ENCODE data around the gene DYRK2.
A peak's percentile ranks its signal among the peaks of the same experiment; 100 is the strongest.

DYRK2 gene

DNA sequence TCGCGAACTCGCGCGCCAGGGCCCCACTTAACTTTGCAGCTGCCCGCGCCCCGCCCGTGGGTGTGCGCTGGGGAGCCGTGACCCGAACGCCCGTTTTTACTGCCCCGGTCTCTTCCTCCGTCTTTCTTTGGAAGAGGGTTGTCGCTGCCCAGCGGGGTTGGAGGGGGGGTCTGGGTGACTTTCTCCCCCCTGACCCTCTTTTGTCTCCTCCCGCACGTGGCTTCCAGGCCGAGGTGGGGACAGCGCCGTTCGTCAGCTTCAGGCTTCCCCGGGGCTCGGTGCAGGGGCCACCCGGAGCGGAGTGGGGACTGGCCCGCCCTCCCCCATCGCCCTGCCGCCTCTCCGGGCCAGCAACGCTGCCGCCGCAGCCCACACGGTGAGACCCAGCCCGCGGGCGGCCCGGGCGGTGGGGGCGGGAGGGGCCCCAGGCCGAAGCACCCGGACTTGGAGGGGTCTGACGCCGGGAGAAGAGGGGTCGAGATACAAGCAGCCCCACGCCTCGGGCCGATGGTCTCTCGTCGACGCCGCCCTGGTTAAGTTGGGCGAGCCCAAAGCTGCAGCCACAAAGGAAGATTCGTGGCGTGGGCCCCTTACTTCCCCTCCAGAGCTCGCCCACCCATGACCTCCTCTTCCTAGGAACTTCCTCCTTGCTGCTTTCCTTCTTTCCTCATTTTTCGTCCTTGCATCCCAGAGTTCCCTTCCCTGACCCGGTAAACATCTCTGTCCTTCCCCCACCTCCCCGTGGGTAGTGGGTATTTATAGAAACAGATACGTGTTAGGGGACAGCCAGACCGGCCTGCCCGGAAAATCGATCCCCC, 1.2 kb downstream of the DYRK2 start:
- TF ChIP-seq, protein P1, sequence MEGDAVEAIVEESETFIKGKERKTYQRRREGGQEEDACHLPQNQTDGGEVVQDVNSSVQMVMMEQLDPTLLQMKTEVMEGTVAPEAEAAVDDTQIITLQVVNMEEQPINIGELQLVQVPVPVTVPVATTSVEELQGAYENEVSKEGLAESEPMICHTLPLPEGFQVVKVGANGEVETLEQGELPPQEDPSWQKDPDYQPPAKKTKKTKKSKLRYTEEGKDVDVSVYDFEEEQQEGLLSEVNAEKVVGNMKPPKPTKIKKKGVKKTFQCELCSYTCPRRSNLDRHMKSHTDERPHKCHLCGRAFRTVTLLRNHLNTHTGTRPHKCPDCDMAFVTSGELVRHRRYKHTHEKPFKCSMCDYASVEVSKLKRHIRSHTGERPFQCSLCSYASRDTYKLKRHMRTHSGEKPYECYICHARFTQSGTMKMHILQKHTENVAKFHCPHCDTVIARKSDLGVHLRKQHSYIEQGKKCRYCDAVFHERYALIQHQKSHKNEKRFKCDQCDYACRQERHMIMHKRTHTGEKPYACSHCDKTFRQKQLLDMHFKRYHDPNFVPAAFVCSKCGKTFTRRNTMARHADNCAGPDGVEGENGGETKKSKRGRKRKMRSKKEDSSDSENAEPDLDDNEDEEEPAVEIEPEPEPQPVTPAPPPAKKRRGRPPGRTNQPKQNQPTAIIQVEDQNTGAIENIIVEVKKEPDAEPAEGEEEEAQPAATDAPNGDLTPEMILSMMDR (IDR thresholded peaks at IDR 0.05): no peak
- DNase-seq: peak; percentile 34 to 73
- H3K4me1 ChIP-seq: peaks cover 0 to 44% (median 28%) of the 10 kb centered on the region in 4 donors
- no peaks in the 10 kb centered on the region for H3K9me3 ChIP-seq
- H3K4me3 ChIP-seq: peak overlapping the region; percentile 93 to 100
- no peaks in the 10 kb centered on the region for H3K27me3 ChIP-seq
- H3K27ac ChIP-seq: peak overlapping the region; percentile 96 to 97
- no peaks in the 10 kb centered on the region for H3K36me3 ChIP-seq
- intact Hi-C loops (cut with DNase I; ENCODE audit: low total_unique reads): loop anchor here (2.0 to 10.0 kb wide), 3 partner anchors 27 to 293 kb away; no protein-coding TSS in a partner anchor

DNA sequence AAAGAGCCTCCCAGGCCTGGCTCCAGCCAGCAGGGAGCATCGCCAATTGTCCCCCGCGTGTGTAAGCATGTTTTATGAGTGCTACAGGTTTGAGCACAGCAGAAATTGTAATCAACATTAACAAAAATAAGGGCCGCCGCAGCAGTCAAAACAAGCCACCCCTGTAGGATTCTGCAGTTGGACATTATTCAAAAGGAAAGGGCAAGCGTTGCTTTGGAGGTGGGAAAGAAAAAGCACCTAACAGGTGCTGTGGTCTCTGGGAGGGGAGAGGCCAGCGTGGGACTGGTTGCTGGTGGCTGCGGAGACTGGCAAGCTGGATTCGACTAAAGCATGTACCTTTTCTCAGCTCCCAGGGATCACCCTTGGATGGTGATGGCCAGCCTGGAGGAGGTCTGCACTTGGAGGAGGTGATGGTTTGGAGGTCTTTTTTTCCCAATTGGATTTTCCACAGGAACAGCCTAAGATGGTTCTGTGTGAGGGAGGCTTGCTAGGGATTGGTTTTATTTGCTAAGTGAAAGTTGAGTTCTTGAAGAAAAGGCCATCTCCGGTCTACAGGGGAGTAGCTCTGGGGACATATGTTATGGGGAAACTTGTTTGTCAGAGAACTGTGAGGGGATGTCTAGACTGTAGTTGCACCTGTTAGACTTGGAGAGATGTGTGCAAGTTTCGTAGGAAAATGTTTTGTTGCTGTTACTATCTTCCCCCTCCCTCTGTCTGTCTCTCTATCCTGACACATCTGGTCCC, 2.0 kb downstream of the DYRK2 start:
- H3K9me3 ChIP-seq: no peaks in the 10 kb centered on the region
- TF ChIP-seq, protein P1 (IDR thresholded peaks at IDR 0.05): no peak
- H3K4me1 ChIP-seq: peaks cover 0 to 52% (median 29%) of the 10 kb centered on the region in 4 donors
- H3K27ac ChIP-seq: peak overlapping the region; percentile 96 to 97
- H3K36me3 ChIP-seq: no peaks in the 10 kb centered on the region
- no peaks in the 10 kb centered on the region for H3K27me3 ChIP-seq
- DNase-seq: no peak
- intact Hi-C loops (cut with DNase I; ENCODE audit: low total_unique reads): no loop called here
- H3K4me3 ChIP-seq: peak overlapping the region; percentile 93 to 100

DNA sequence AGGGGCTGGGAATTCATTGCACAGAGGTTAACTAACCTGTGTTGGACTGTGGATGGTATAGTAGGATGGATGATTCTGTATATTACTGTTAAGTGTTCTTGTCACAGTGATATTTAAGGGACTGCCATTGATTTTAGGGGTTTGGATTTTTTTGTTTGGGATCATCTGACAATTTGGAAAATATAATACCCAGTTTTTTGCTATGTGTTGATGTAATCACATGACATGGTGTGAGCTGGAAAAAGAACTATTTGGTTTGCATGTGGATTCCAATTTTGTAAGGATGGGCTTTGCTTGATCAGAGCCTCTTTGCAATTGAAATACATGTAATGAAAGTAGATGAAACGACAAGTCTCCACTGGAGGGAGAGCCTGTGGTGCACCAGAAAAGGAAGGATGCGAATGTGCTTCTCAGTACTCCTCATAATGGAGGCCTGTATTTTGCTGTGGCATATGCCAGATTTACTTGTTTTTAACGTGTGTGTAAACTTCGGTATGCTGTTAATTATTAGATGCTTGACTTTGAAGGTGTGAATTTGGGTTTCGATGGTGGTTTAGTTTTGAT, 2.7 kb downstream of the DYRK2 start:
- Histone ChIP-seq H3K4me1 (peaks cover 0 to 59% (median 33%) of the 10 kb centered on the region in 4 donors), H3K27ac (peak overlapping the region; percentile 96 to 97), H3K27me3 (no peaks in the 10 kb centered on the region), H3K9me3 (no peaks in the 10 kb centered on the region), H3K36me3 (no peaks in the 10 kb centered on the region), H3K4me3 (peak overlapping the region; percentile 93 to 100)
- intact Hi-C loops (cut with DNase I; ENCODE audit: low total_unique reads): no loop called here
- DNase-seq: no peak
- TF ChIP-seq, protein P1 (IDR thresholded peaks at IDR 0.05): peak; percentile 45 to 51

DNA sequence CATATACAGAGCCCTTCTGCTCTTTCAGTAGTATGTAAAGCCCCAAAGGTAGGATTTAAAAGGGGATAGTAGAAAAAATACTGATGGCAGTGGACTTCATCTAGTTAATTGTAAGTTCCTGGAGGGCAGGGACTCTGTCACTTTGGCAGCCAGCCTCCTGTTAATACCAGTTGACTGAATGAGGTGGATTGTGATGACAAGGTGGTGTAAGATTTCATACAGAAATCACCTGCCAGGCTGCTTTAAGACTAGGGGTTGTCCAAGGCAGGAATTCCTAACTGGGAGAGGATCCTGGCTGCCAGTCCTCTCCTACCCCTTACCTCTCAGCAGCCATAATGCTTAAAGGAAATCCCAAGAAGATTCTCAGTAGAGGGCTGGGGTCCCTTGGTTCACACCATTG, 7.3 kb downstream of the DYRK2 start:
- DNase-seq: no peak
- peaks cover 17 to 23% (median 18%) of the 10 kb centered on the region in 3 donors for H3K36me3 ChIP-seq
- peaks cover 0 to 90% (median 47%) of the 10 kb centered on the region in 4 donors for H3K4me1 ChIP-seq
- no peaks in the 10 kb centered on the region for H3K9me3 ChIP-seq
- intact Hi-C loops (cut with DNase I; ENCODE audit: low total_unique reads): no loop called here
- no peak overlapping the region for H3K27ac ChIP-seq
- TF ChIP-seq, protein P1 (IDR thresholded peaks at IDR 0.05): no peak
- H3K27me3 ChIP-seq: no peaks in the 10 kb centered on the region
- H3K4me3 ChIP-seq: no peak overlapping the region

DNA sequence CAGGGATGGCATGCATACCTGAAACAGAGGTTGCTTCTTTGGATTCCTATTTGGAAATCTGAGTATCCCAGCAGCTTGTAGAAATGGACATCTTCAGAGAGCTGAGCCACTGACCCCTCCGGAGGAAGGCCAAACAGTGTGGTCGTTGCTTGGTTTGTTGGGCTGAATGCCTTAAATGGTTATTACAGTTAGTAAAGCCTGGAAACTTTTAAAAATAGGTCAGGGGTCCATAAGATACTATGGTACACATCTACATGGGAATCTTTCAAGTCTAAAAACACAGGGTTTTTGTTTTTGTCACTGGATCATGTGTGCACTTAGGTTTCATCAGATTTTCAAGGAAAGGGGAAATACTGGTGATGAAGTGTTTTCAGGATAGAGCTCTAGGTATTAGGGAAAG, 7.7 kb downstream of the DYRK2 start:
- H3K27ac ChIP-seq: no peak overlapping the region
- no peak overlapping the region for H3K4me3 ChIP-seq
- DNase-seq: no peak
- H3K4me1 ChIP-seq: peaks cover 0 to 90% (median 46%) of the 10 kb centered on the region in 4 donors
- intact Hi-C loops (cut with DNase I; ENCODE audit: low total_unique reads): no loop called here
- H3K9me3 ChIP-seq: no peaks in the 10 kb centered on the region
- TF ChIP-seq, protein P1 (IDR thresholded peaks at IDR 0.05): no peak
- peaks cover 17 to 23% (median 18%) of the 10 kb centered on the region in 3 donors for H3K36me3 ChIP-seq
- H3K27me3 ChIP-seq: no peaks in the 10 kb centered on the region
